Fibroblast of lung (primary cell): ENCODE results near the gene R3HCC1L. TPM values are rescaled to one million over a fixed set of nuclear protein-coding genes. Genes with fewer than 3 reads are reported as not detected.

Experiments
- DNase-seq, 2 donors: peaks; one replicate each; pipeline versions ENCODE4 v3.0.0 to v3.0.0-alpha.2; 2010; ENCODE audit warnings: low read depth in 2 of 2
- H2AFZ ChIP-seq: 2 replicates; pipeline ENCODE4 v1.5.1; 2012; ENCODE audit warnings: low read length, control low read depth, inconsistent platforms
- H3K27ac ChIP-seq: 2 replicates; pipeline ENCODE4 v1.5.1; 2011; ENCODE audit warnings: low read length, control low read depth; ENCODE audit not compliant: insufficient read depth
- H3K27me3 ChIP-seq: 2 replicates; pipeline ENCODE4 v1.5.1; 2011; ENCODE audit warnings: mild to moderate bottlenecking, low read length; ENCODE audit not compliant: control insufficient read depth, insufficient read depth
- H3K36me3 ChIP-seq: 2 replicates; pipeline ENCODE4 v1.5.1; 2011; ENCODE audit warnings: low read length; ENCODE audit not compliant: control insufficient read depth, insufficient read depth
- H3K4me1 ChIP-seq: 2 replicates; pipeline ENCODE4 v1.5.1; 2011; ENCODE audit warnings: low read length; ENCODE audit not compliant: control insufficient read depth, insufficient read depth; ENCODE audit errors: extremely low read depth
- H3K4me2 ChIP-seq: 2 replicates; pipeline ENCODE4 v1.5.1; 2011; ENCODE audit warnings: low read length, control low read depth; ENCODE audit not compliant: insufficient read depth; ENCODE audit errors: extremely low read depth
- H3K4me3 ChIP-seq, 4 experiments: fragments of 200-600 bp in 1 of 4; sonication (generic) in 1 of 4; replicated peaks in 1 of 4; 2 replicates each; pipeline ENCODE4 v1.5.1; 2011 to 2016; ENCODE audit warnings: low read length in 4 of 4, low read depth in 3 of 4, mild to moderate bottlenecking in 3 of 4, control low read depth in 2 of 4, inconsistent platforms in 1 of 4, mixed read lengths in 1 of 4; ENCODE audit not compliant: insufficient read depth in 1 of 4; ENCODE audit errors: control extremely low read depth in 1 of 4
- H3K79me2 ChIP-seq: 2 replicates; pipeline ENCODE4 v1.5.1; 2012; ENCODE audit warnings: mild to moderate bottlenecking, low read length, inconsistent platforms; ENCODE audit not compliant: control insufficient read depth, insufficient read depth
- H3K9ac ChIP-seq: 2 replicates; pipeline ENCODE4 v1.5.1; 2011; ENCODE audit warnings: mild to moderate bottlenecking, low read length, control low read depth; ENCODE audit not compliant: insufficient read depth
- H3K9me3 ChIP-seq: 2 replicates; pipeline ENCODE4 v1.5.1; 2012; ENCODE audit warnings: low read depth, low read length; ENCODE audit not compliant: control insufficient read depth, insufficient read depth
- H4K20me1 ChIP-seq: 2 replicates; pipeline ENCODE4 v1.5.1; 2011; ENCODE audit warnings: low read length; ENCODE audit not compliant: control insufficient read depth, insufficient read depth; ENCODE audit errors: extremely low read depth
- CTCF ChIP-seq, 2 donors: IDR thresholded peaks in 1 of 2; conservative IDR thresholded peaks in 1 of 2; 1 replicate in 1 of 2; 2 replicates in 1 of 2; pipeline ENCODE4 v1.5.1; 2011 to 2012; ENCODE audit warnings: low read length in 2 of 2, control low read depth in 1 of 2, inconsistent platforms in 1 of 2, low read depth in 1 of 2, mild to moderate bottlenecking in 1 of 2
- EZH2 ChIP-seq: IDR thresholded peaks from 2 replicates; pipeline ENCODE4 v1.5.1; 2012; ENCODE audit warnings: low read length, control low read depth, mild to moderate bottlenecking; ENCODE audit errors: missing control alignments
- polyA plus RNA-seq, 2 donors: library from polyadenylated mRNA; depleted of rRNA in 1 of 2; stranded (reverse) in 1 of 2; unstranded in 1 of 2; fragments of >200 nt; gene quantifications; 2 replicates each; pipeline ENCODE4 v1.2.1, GENCODE V29; 2011 to 2012; ENCODE audit warnings: missing spikeins in 1 of 2
- total RNA-seq: library from RNA; depleted of rRNA; stranded (reverse); fragments of >200 nt; gene quantifications from 2 replicates; pipeline ENCODE4 v1.2.1, GENCODE V29; 2014

Gene R3HCC1L
- total and polyA plus RNA-seq, 2 donors (not counting 1 experiment from before 2014, with no cell fraction given), result 11.1 to 19.5 TPM

DNA sequence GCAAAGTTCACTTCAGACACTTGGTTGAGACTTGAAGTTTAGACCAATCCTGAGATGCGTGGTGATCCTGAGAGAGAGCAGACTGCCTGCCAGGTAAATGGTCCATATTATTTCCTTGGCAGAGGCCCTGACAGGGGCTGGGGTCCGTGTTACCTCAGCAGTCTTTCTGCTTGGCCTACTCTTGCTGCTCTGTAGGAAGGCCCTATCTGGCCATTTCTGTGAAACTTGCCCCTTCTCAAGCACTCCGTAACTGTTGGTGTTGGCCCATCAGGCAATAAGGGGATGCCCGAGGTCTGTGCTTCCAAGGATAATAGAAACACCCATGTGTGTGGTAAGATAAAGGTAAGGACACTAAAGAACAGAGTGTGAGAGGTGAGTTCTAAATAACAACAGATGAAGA is 113.6 kb downstream of the R3HCC1L start:
- H3K9me3 ChIP-seq, result no peaks in the 10 kb centered on the region
- no peaks in the 10 kb centered on the region for H3K27me3 ChIP-seq
- H3K36me3 ChIP-seq, result peaks cover 15% of the 10 kb centered on the region
- no peak overlapping the region for H3K27ac ChIP-seq
- H3K4me2 ChIP-seq, result no peak overlapping the region
- no peak overlapping the region for H3K9ac ChIP-seq
- no peaks in the 10 kb centered on the region for H4K20me1 ChIP-seq
- no peak for DNase-seq
- H3K79me2 ChIP-seq, result no peaks in the 10 kb centered on the region
- H3K4me3 ChIP-seq, result no peak overlapping the region
- peaks cover 6% of the 10 kb centered on the region for H3K4me1 ChIP-seq
- TF ChIP-seq CTCF (conservative IDR thresholded peaks at IDR 0.05 in 1 of 2, IDR thresholded peaks at IDR 0.05 in 1 of 2; ENCODE audit: low read depth in 1 of 2, low read length in 2 of 2), result no peak
- no peak for TF ChIP-seq EZH2
- H2AFZ ChIP-seq, result no peak overlapping the region

GRCh38 chr10:98249134-98249533 is 114.7 kb downstream of the R3HCC1L start:
- Histone ChIP-seq H3K9me3 (no peaks in the 10 kb centered on the region), H4K20me1 (no peaks in the 10 kb centered on the region), H3K9ac (no peak overlapping the region), H3K36me3 (peaks cover 16% of the 10 kb centered on the region), H3K4me3 (no peak overlapping the region), H3K4me2 (no peak overlapping the region), H3K4me1 (peaks cover 6% of the 10 kb centered on the region), H3K27me3 (no peaks in the 10 kb centered on the region), H3K79me2 (no peaks in the 10 kb centered on the region), H2AFZ (no peak overlapping the region), H3K27ac (no peak overlapping the region)
- DNase-seq, result no peak
- no peak for TF ChIP-seq EZH2
- no peak for TF ChIP-seq CTCF (conservative IDR thresholded peaks at IDR 0.05 in 1 of 2, IDR thresholded peaks at IDR 0.05 in 1 of 2; ENCODE audit: low read depth in 1 of 2, low read length in 2 of 2)

GRCh38 chr10:98251399-98251798 is 116.9 kb downstream of the R3HCC1L start:
- H3K4me2 ChIP-seq, result no peak overlapping the region
- DNase-seq, result no peak
- H3K27me3 ChIP-seq, result no peaks in the 10 kb centered on the region
- H4K20me1 ChIP-seq, result no peaks in the 10 kb centered on the region
- H2AFZ ChIP-seq, result no peak overlapping the region
- peaks cover 6% of the 10 kb centered on the region for H3K4me1 ChIP-seq
- no peaks in the 10 kb centered on the region for H3K9me3 ChIP-seq
- no peak overlapping the region for H3K9ac ChIP-seq
- H3K79me2 ChIP-seq, result no peaks in the 10 kb centered on the region
- H3K27ac ChIP-seq, result no peak overlapping the region
- TF ChIP-seq EZH2 (no peak), CTCF (conservative IDR thresholded peaks at IDR 0.05 in 1 of 2, IDR thresholded peaks at IDR 0.05 in 1 of 2; ENCODE audit: low read depth in 1 of 2, low read length in 2 of 2) (no peak)
- peaks cover 13% of the 10 kb centered on the region for H3K36me3 ChIP-seq
- H3K4me3 ChIP-seq, result no peak overlapping the region
